MM.1S (cell line): ENCODE data around the gene PRKD2.

Source experiments
- DNase-seq: peaks from one replicate; pipeline ENCODE4 v3.0.0-alpha.2; 2015
- H2AFZ ChIP-seq: fragments of 300-600 bp; sonication (generic); 2 replicates; pipeline ENCODE4 v1.6.0; 2016; ENCODE audit warnings: antibody characterized with exemption, low read length
- H3F3A ChIP-seq: fragments of 300-600 bp; sonication (generic); 2 replicates; pipeline ENCODE4 v1.6.1; 2016; ENCODE audit warnings: mild to moderate bottlenecking, antibody characterized with exemption, low read length, moderate library complexity, mixed read lengths; ENCODE audit not compliant: insufficient read depth
- H3K27ac ChIP-seq: fragments of 300-600 bp; sonication (generic); 2 replicates; pipeline ENCODE4 v1.5.1; 2016; ENCODE audit warnings: mild to moderate bottlenecking, low read length
- H3K27me3 ChIP-seq: fragments of 300-600 bp; sonication (generic); replicated peaks from 2 replicates; pipeline ENCODE4 v1.6.0; 2016; ENCODE audit warnings: low read length; ENCODE audit not compliant: insufficient read depth
- H3K36me3 ChIP-seq: fragments of 300-600 bp; sonication (generic); replicated peaks from 2 replicates; pipeline ENCODE4 v1.6.1; 2016; ENCODE audit warnings: mild to moderate bottlenecking, low read length, mixed read lengths; ENCODE audit not compliant: insufficient read depth
- H3K4me1 ChIP-seq: fragments of 300-600 bp; sonication (generic); 2 replicates; pipeline ENCODE4 v1.6.1; 2016; ENCODE audit warnings: low read length, mixed read lengths
- H3K4me2 ChIP-seq: fragments of 300-600 bp; sonication (generic); 2 replicates; pipeline ENCODE4 v1.6.0; 2016; ENCODE audit warnings: low read depth, low read length
- H3K4me3 ChIP-seq: fragments of 300-600 bp; sonication (generic); 2 replicates; pipeline ENCODE4 v1.5.1; 2016; ENCODE audit warnings: low read length, mixed read lengths
- H3K79me2 ChIP-seq: fragments of 300-600 bp; sonication (generic); 2 replicates; pipeline ENCODE4 v1.6.1; 2016; ENCODE audit warnings: mixed run types, low read length, mixed read lengths
- H3K9ac ChIP-seq: fragments of 300-600 bp; sonication (generic); 2 replicates; pipeline ENCODE4 v1.6.1; 2016; ENCODE audit warnings: low read length, mixed read lengths
- H3K9me2 ChIP-seq: fragments of 300-600 bp; sonication (generic); replicated peaks from 2 replicates; pipeline ENCODE4 v1.6.1; 2016; ENCODE audit warnings: mild to moderate bottlenecking, low read length, mixed read lengths; ENCODE audit not compliant: insufficient read depth
- H3K9me3 ChIP-seq: fragments of 300-600 bp; sonication (generic); replicated peaks from 2 replicates; pipeline ENCODE4 v1.6.1; 2016; ENCODE audit warnings: mild to moderate bottlenecking, low read length, mixed read lengths; ENCODE audit not compliant: insufficient read depth
- H4K20me1 ChIP-seq: fragments of 300-600 bp; sonication (generic); 2 replicates; pipeline ENCODE4 v1.6.1; 2016; ENCODE audit warnings: mild to moderate bottlenecking, low read length, moderate library complexity, mixed read lengths; ENCODE audit not compliant: insufficient read depth
- EZH2 ChIP-seq: fragments of 300-600 bp; sonication (generic); optimal IDR thresholded peaks from 2 replicates; pipeline ENCODE3; 2017; ENCODE audit warnings: low read depth, mild to moderate bottlenecking, antibody characterized with exemption, low read length, mixed read lengths
- EZH2phosphoT487 ChIP-seq: fragments of 300-600 bp; sonication (generic); IDR thresholded peaks from 2 replicates; pipeline ENCODE4 v1.6.1; 2018; ENCODE audit warnings: antibody characterized with exemption, low read length
- TF ChIP-seq, protein P1 (sequence below): fragments of 300-600 bp; sonication (generic); IDR thresholded peaks from 2 replicates; pipeline ENCODE4 v1.5.1; 2016; ENCODE audit warnings: antibody characterized with exemption, low read length, mixed read lengths

The PRKD2 gene

DNA sequence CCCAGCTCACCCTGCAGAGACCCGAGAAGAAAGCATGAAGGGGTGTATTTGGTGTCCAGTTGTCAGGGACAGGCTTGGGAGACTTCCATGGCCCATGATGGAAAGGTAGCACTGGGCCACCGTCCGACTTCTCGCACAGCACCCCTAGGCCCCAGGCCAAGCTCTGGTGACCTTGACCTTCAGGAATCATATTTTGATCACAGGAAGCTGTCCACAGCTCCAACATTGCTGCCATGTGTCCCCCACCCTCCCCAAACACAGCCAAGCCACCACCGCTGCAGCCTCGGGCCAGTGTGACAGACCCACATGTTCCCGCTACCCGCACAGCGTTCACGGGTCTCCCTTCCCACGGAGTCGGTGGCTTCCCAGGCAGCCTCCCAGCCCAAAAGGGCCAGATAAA is 91.2 kb downstream of the PRKD2 start:
- Histone ChIP-seq H3K9me3 (no peaks in the 10 kb centered on the region), H3K36me3 (no peaks in the 10 kb centered on the region), H3F3A (no peaks in the 10 kb centered on the region), H3K4me3 (no peak overlapping the region), H3K27me3 (peaks cover 85% of the 10 kb centered on the region), H2AFZ (no peak overlapping the region), H3K4me1 (no peaks in the 10 kb centered on the region), H3K4me2 (no peak overlapping the region), H3K27ac (no peak overlapping the region), H4K20me1 (no peaks in the 10 kb centered on the region), H3K9me2 (no peaks in the 10 kb centered on the region), H3K9ac (no peak overlapping the region), H3K79me2 (no peaks in the 10 kb centered on the region)
- no peak for DNase-seq
- TF ChIP-seq EZH2 (no peak), EZH2phosphoT487 (no peak)
- TF ChIP-seq, protein P1, sequence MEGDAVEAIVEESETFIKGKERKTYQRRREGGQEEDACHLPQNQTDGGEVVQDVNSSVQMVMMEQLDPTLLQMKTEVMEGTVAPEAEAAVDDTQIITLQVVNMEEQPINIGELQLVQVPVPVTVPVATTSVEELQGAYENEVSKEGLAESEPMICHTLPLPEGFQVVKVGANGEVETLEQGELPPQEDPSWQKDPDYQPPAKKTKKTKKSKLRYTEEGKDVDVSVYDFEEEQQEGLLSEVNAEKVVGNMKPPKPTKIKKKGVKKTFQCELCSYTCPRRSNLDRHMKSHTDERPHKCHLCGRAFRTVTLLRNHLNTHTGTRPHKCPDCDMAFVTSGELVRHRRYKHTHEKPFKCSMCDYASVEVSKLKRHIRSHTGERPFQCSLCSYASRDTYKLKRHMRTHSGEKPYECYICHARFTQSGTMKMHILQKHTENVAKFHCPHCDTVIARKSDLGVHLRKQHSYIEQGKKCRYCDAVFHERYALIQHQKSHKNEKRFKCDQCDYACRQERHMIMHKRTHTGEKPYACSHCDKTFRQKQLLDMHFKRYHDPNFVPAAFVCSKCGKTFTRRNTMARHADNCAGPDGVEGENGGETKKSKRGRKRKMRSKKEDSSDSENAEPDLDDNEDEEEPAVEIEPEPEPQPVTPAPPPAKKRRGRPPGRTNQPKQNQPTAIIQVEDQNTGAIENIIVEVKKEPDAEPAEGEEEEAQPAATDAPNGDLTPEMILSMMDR: no peak

- Histone ChIP-seq H3K79me2 (no peaks in the 10 kb centered on the region), H3K27ac (no peak within 1 kb of the TSS), H3K9me2 (no peaks in the 10 kb centered on the region), H3K27me3 (peaks cover 88% of the 10 kb centered on the region), H3K9me3 (no peaks in the 10 kb centered on the region), H3K9ac (no peak within 1 kb of the TSS), H3K4me2 (no peak within 1 kb of the TSS), H3K4me3 (no peak within 1 kb of the TSS), H4K20me1 (0 out of 2 replicates have a peak, but pooled peaks cover 2% of the 10 kb centered on the region), H3F3A (no peaks in the 10 kb centered on the region), H2AFZ (no peak within 1 kb of the TSS), H3K36me3 (no peaks in the 10 kb centered on the region), H3K4me1 (no peaks in the 10 kb centered on the region)
- TF ChIP-seq EZH2phosphoT487 (no peak), EZH2 (no peak)
- TF ChIP-seq, protein P1: no peak
- DNase-seq: no peak
These were observed 91.8 kb downstream of the PRKD2 start, which contains the start of gene PTGIR for GRCh38 chr19:46624958-46625661. PTGIR (minus strand) TSS chr19:46625089; CDS start chr19:46624225, 864 bp downstream.
